Measurements from ENCODE around the gene PCSK1N. TPM values are rescaled to one million over a fixed set of nuclear protein-coding genes. Genes with fewer than 3 reads are reported as not detected.

PCSK1N gene
- total and polyA plus RNA-seq, 9 of the 15 experiments (the other 6 are each of a cell fraction or from before 2014, with no cell fraction given), result 0.07 to 0.55 (median 0.54) TPM; not detected in 6

- TF ChIP-seq AFF4 (CRISPR knock-in tag; IDR thresholded peaks at IDR 0.05) (peak; percentile 54; the same call in 1 of the 2 replicates), ATF2 (CRISPR knock-in tag; IDR thresholded peaks at IDR 0.05) (no peak), ZEB2 (IDR thresholded peaks at IDR 0.05) (no peak), SMARCC2 (IDR thresholded peaks at IDR 0.05; ENCODE audit: low read depth) (peak; percentile 80), ZKSCAN8 (CRISPR knock-in tag; IDR thresholded peaks at IDR 0.05) (no peak), NR2C1 (IDR thresholded peaks at IDR 0.05) (no peak), NR2C1 (tag; IDR thresholded peaks at IDR 0.05) (peak; percentile 43), MTA3 (IDR thresholded peaks at IDR 0.05; ENCODE audit: borderline replicate concordance) (peak; percentile 57), ZKSCAN1 (IDR thresholded peaks at IDR 0.05; ENCODE audit: low read depth, low read length) (peak; percentile 76; the same call in 1 of the 2 replicates), PTBP1 (IDR thresholded peaks at IDR 0.05; ENCODE audit: low read depth, low read length) (peak; percentile 77; the same call in 1 of the 2 replicates), UBTF (IDR thresholded peaks at IDR 0.05; ENCODE audit: borderline replicate concordance in 1 of 2, low read depth in 2 of 2, low read length in 2 of 2) (0 out of 4 replicates have a peak, but pooled peaks of 1 of the 2 experiments have one; percentile 46), RBBP5 (IDR thresholded peaks at IDR 0.05; ENCODE audit: borderline replicate concordance, insufficient read depth, low read length, poor library complexity, severe bottlenecking) (peak; percentile 18)
- TF ChIP-seq, protein P1, sequence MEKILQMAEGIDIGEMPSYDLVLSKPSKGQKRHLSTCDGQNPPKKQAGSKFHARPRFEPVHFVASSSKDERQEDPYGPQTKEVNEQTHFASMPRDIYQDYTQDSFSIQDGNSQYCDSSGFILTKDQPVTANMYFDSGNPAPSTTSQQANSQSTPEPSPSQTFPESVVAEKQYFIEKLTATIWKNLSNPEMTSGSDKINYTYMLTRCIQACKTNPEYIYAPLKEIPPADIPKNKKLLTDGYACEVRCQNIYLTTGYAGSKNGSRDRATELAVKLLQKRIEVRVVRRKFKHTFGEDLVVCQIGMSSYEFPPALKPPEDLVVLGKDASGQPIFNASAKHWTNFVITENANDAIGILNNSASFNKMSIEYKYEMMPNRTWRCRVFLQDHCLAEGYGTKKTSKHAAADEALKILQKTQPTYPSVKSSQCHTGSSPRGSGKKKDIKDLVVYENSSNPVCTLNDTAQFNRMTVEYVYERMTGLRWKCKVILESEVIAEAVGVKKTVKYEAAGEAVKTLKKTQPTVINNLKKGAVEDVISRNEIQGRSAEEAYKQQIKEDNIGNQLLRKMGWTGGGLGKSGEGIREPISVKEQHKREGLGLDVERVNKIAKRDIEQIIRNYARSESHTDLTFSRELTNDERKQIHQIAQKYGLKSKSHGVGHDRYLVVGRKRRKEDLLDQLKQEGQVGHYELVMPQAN (IDR thresholded peaks at IDR 0.05; ENCODE audit: borderline replicate concordance), result no peak
- TF ChIP-seq, protein P2, sequence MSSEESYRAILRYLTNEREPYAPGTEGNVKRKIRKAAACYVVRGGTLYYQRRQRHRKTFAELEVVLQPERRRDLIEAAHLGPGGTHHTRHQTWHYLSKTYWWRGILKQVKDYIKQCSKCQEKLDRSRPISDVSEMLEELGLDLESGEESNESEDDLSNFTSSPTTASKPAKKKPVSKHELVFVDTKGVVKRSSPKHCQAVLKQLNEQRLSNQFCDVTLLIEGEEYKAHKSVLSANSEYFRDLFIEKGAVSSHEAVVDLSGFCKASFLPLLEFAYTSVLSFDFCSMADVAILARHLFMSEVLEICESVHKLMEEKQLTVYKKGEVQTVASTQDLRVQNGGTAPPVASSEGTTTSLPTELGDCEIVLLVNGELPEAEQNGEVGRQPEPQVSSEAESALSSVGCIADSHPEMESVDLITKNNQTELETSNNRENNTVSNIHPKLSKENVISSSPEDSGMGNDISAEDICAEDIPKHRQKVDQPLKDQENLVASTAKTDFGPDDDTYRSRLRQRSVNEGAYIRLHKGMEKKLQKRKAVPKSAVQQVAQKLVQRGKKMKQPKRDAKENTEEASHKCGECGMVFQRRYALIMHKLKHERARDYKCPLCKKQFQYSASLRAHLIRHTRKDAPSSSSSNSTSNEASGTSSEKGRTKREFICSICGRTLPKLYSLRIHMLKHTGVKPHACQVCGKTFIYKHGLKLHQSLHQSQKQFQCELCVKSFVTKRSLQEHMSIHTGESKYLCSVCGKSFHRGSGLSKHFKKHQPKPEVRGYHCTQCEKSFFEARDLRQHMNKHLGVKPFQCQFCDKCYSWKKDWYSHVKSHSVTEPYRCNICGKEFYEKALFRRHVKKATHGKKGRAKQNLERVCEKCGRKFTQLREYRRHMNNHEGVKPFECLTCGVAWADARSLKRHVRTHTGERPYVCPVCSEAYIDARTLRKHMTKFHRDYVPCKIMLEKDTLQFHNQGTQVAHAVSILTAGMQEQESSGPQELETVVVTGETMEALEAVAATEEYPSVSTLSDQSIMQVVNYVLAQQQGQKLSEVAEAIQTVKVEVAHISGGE (CRISPR knock-in tag; IDR thresholded peaks at IDR 0.05), result peak in 1 of 3 experiments; percentile 80; a peak in 2 of 6 replicates
These were observed 52.6 kb downstream of the PCSK1N start (continued) for GRCh38 chrX:48782795-48783194.

Measured in K562 (cell line).